OCI-M2 (cell line): ENCODE results near the gene FOXP4.

ENCODE experiments used
- DNase-seq: peaks from one replicate; lab custom pipeline; 2025; ENCODE audit not compliant: unreplicated experiment; lab: John Stamatoyannopoulos, UW

FOXP4 gene

GRCh38 chr6:41642090-41642959 is 96.1 kb downstream of the FOXP4 start:
- no peak for DNase-seq

- no peak for DNase-seq
Observed at GRCh38 chr6:41642960-41643898, 97.0 kb downstream of the FOXP4 start.

- no peak for DNase-seq
Observed at GRCh38 chr6:41643899-41644269, 97.7 kb downstream of the FOXP4 start.

- no peak for DNase-seq
Observed at GRCh38 chr6:41644297-41644879, 98.2 kb downstream of the FOXP4 start.

- no peak for DNase-seq
Observed at GRCh38 chr6:41645007-41645618, 98.9 kb downstream of the FOXP4 start.

- DNase-seq: no peak
Observed at GRCh38 chr6:41646026-41646795, 100.0 kb downstream of the FOXP4 start.

- DNase-seq: no peak
Observed at GRCh38 chr6:41647061-41647511, 100.9 kb downstream of the FOXP4 start.

- DNase-seq: no peak
Observed at GRCh38 chr6:41648070-41648585, 101.9 kb downstream of the FOXP4 start.

GRCh38 chr6:41648921-41649320 is 102.7 kb downstream of the FOXP4 start:
- no peak for DNase-seq

GRCh38 chr6:41649596-41649995 is 103.4 kb downstream of the FOXP4 start:
- no peak for DNase-seq

GRCh38 chr6:41650120-41650519 is 103.9 kb downstream of the FOXP4 start:
- no peak for DNase-seq

- no peak for DNase-seq
Observed at GRCh38 chr6:41651246-41651961, 105.2 kb downstream of the FOXP4 start.
